Ascending aorta (tissue), 2 donors: ENCODE data around the gene GLS. TPM values are rescaled to one million over a fixed set of nuclear protein-coding genes. Genes with fewer than 3 reads are reported as not detected.

Source experiments
- DNase-seq, 2 donors: peaks; one replicate each; pipeline ENCODE4 v3.0.0-alpha.2; 2019; ENCODE audit warnings: low spot score in 2 of 2
- H3K27ac ChIP-seq, 2 donors: fragments of 200-600 bp; sonication (generic); one replicate each; pipeline ENCODE4 v1.5.1; 2016 to 2017; ENCODE audit warnings: mild to moderate bottlenecking in 1 of 2
- H3K27me3 ChIP-seq: fragments of 200-600 bp; sonication (generic); one replicate; pipeline ENCODE4 v1.5.1; 2017
- H3K36me3 ChIP-seq, 2 donors: fragments of 200-600 bp; sonication (generic); one replicate each; pipeline ENCODE4 v1.5.1; 2016
- H3K4me1 ChIP-seq, 2 donors: fragments of 200-600 bp; sonication (generic); one replicate each; pipeline ENCODE4 v1.5.1; 2016 to 2017; ENCODE audit warnings: mild to moderate bottlenecking in 1 of 2
- H3K4me3 ChIP-seq, 2 donors: fragments of 200-600 bp; sonication (generic); one replicate each; pipeline ENCODE4 v1.5.1; 2016 to 2017; ENCODE audit warnings: mild to moderate bottlenecking in 1 of 2
- H3K9me3 ChIP-seq, 2 donors: fragments of 200-600 bp; sonication (generic); one replicate each; pipeline ENCODE4 v1.5.1; 2016
- CTCF ChIP-seq, 3 experiments: fragments of 200-600 bp in 2 of 3; fragments of 450-650 bp in 1 of 3; sonication (generic) in 2 of 3; IDR thresholded peaks; one replicate each; pipeline ENCODE4 v1.5.1; 2016 to 2019; ENCODE audit warnings: antibody characterized with exemption in 3 of 3, mild to moderate bottlenecking in 1 of 3, moderate library complexity in 1 of 3
- intact Hi-C: fragments of 100-400 bp; cut with DNase I; formaldehyde crosslinking; loops from one replicate; pipeline ENCODE4 v1.15.1; 2023
- total RNA-seq: library from RNA; depleted of rRNA; stranded (reverse); fragments of >200 nt; gene quantifications from one replicate; pipeline ENCODE4 v1.1.0, GENCODE V29; 2016

The GLS gene
- total RNA-seq, 1 donor from 2014 or later, result 132 TPM

DNA sequence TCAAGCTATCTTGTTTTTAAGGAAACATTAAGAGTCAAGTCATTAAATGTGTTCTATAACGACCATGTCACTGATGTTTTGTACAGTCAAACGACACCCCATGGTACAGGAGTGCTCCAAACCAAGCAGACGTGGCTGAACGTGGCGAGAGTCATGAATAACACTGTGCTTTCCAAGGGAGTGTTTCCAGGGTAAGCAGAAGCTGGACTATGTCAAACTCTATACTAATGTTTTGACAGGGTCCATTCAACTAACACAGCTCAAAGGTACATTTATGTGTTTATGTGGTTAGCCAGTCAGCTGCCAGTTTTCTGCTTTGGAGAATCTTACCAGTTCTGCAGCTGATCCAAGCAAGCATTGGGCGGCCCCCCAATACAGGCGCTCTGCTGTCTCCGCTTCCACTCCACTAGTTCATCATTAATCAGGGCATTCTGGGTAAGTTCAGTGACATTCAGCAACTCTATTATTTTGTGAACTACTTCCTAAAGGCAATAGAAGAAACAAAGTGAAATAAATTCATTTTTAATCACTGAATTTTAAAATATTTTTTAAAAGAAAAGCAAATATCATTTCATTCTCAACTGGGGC lies 117.0 kb downstream of the GLS start:
- no peaks in the 10 kb centered on the region for H3K9me3 ChIP-seq
- no peak for DNase-seq
- no peaks in the 10 kb centered on the region for H3K27me3 ChIP-seq
- no peak for TF ChIP-seq CTCF (IDR thresholded peaks at IDR 0.05)
- H3K27ac ChIP-seq, result no peak overlapping the region
- no peak overlapping the region for H3K4me3 ChIP-seq
- intact Hi-C loops, result no loop called here
- peaks cover 54 to 95% of the 10 kb centered on the region in 2 donors for H3K36me3 ChIP-seq
- no peaks in the 10 kb centered on the region for H3K4me1 ChIP-seq

GRCh38 chr2:190999058-190999457 lies 118.4 kb downstream of the GLS start:
- H3K4me3 ChIP-seq, result no peak overlapping the region
- no peaks in the 10 kb centered on the region for H3K27me3 ChIP-seq
- intact Hi-C loops, result no loop called here
- H3K27ac ChIP-seq, result no peak overlapping the region
- no peak for DNase-seq
- H3K36me3 ChIP-seq, result peaks cover 56 to 95% of the 10 kb centered on the region in 2 donors
- no peak for TF ChIP-seq CTCF (IDR thresholded peaks at IDR 0.05)
- no peaks in the 10 kb centered on the region for H3K9me3 ChIP-seq
- no peaks in the 10 kb centered on the region for H3K4me1 ChIP-seq

DNA sequence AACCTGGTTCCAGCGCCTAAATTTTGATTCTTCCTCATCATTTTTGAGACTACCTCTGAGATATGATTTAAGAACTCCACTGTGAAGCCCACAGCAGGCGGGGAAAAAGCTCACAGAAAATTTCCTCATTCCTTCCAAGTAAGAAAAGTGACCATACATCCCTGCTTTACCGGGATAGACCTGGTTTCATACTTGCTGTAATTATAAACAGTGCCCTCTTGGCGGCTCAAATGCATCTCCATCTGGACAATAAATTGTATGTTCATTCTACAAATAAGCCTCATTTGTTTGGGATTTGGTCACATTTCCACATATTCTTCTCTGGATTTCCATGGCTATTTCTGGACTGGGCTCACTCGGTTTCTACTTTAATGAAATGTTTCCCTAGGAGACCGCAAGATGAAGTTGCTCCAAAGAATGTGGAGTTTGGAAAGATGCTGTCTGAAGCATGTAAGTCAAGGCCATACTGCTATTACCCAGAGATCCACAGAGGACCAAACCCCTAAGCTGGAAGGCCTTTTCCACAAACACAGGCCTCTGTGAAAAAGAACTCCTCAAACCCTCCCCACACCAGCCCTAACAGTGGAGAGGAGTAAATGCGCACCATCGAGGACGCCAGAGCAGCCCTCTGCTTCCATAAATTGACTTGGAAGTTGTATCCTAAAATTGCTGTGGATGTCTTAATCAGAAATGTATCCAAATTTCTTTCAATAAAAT lies 119.5 kb downstream of the GLS start:
- TF ChIP-seq CTCF (IDR thresholded peaks at IDR 0.05), result no peak
- intact Hi-C loops, result no loop called here
- Histone ChIP-seq H3K4me1 (no peaks in the 10 kb centered on the region), H3K4me3 (no peak overlapping the region), H3K27ac (no peak overlapping the region), H3K27me3 (no peaks in the 10 kb centered on the region), H3K36me3 (peaks cover 52 to 95% of the 10 kb centered on the region in 2 donors), H3K9me3 (no peaks in the 10 kb centered on the region)
- no peak for DNase-seq

DNA sequence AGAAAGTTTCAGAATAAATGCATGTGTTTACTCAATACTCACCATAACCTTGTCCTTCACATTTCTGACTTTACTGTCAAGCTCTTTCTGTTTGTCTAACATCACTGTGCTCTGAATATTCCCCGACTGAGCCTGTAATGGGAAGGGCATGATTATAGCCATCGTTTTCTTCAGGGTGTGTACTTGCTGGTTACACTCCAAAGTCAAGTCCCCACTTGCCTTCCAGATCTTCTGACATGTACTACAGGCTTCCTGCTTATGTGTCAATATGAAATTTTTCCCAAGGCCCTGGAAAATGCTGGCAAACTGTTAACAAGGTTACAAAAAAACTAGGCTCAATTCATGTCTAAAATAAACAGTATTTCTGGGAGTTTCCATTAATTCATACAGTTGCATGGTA lies 120.4 kb downstream of the GLS start:
- Histone ChIP-seq H3K27ac (no peak overlapping the region), H3K4me3 (no peak overlapping the region), H3K9me3 (no peaks in the 10 kb centered on the region), H3K4me1 (no peaks in the 10 kb centered on the region), H3K27me3 (no peaks in the 10 kb centered on the region), H3K36me3 (peaks cover 52 to 95% of the 10 kb centered on the region in 2 donors)
- TF ChIP-seq CTCF (IDR thresholded peaks at IDR 0.05), result no peak
- DNase-seq, result no peak
- intact Hi-C loops, result no loop called here

GRCh38 chr2:191001624-191002023 lies 121.0 kb downstream of the GLS start:
- no peaks in the 10 kb centered on the region for H3K27me3 ChIP-seq
- H3K36me3 ChIP-seq, result peaks cover 53 to 95% of the 10 kb centered on the region in 2 donors
- H3K9me3 ChIP-seq, result no peaks in the 10 kb centered on the region
- TF ChIP-seq CTCF (IDR thresholded peaks at IDR 0.05), result no peak
- H3K4me1 ChIP-seq, result no peaks in the 10 kb centered on the region
- H3K27ac ChIP-seq, result no peak overlapping the region
- intact Hi-C loops, result no loop called here
- H3K4me3 ChIP-seq, result no peak overlapping the region
- no peak for DNase-seq
